HCT116 (cell line): Measurements from ENCODE around the gene OSBPL5. TPM values are rescaled to one million over a fixed set of nuclear protein-coding genes. Genes with fewer than 3 reads are reported as not detected.

Source experiments
- ATAC-seq: fragments of 200-7000 bp; cut with Tn5 transposase; 2 replicates; pipeline ENCODE4 v1.9.1; 2020; ENCODE audit warnings: mild to moderate bottlenecking, moderate library complexity
- BruUV-seq: library from RNA; stranded (reverse); fragments of 400-500 nt; replicated peaks from 2 replicates; lab custom pipeline; 2021; lab: Mats Ljungman, UMichigan
- CTCF ChIA-PET: fragments of 300-600 bp; sonication (Branson Sonifier 250); formaldehyde crosslinking; loops from one replicate; lab custom pipeline; 2021; ENCODE audit warnings: antibody characterized with exemption; lab: Charles Lee
- POLR2A ChIA-PET: fragments of 300-600, 350-600 bp; sonication (Branson Sonifier 250); formaldehyde crosslinking; loops from one replicate; lab custom pipeline; 2021; ENCODE audit warnings: antibody characterized with exemption; lab: Charles Lee
- RAD21 ChIA-PET, 2 experiments: fragments of 300-600 bp; sonication (Branson Sonifier 250); formaldehyde crosslinking; loops; one replicate each; lab custom pipeline; 2023; ENCODE audit warnings: low total read pairs in 2 of 2; ENCODE audit not compliant: uncharacterized antibody in 2 of 2, unreplicated experiment in 2 of 2, low non-redundant PET in 1 of 2; lab: Charles Lee
- DNase-seq: peaks from one replicate; pipeline ENCODE4 v3.0.0-alpha.2; 2010; ENCODE audit warnings: low read depth, low spot score
- H2AFZ ChIP-seq: fragments of 200-600 bp; shearing (Covaris generic), sonication (generic); 2 replicates; pipeline ENCODE4 v1.6.1; 2017; ENCODE audit warnings: low read depth, mixed run types, mixed read lengths, antibody characterized with exemption, low read length; ENCODE audit not compliant: poor library complexity, severe bottlenecking
- H3K27ac ChIP-seq: 2 replicates; pipeline ENCODE4 v1.5.1; 2012; ENCODE audit warnings: low read depth, low read length
- H3K27me3 ChIP-seq: fragments of 200-600 bp; sonication (generic); 2 replicates; pipeline ENCODE4 v1.6.1; 2016; ENCODE audit warnings: mixed run types, low read length, mixed read lengths; ENCODE audit not compliant: insufficient read depth
- H3K36me3 ChIP-seq, 2 experiments: fragments of 200-500 bp in 1 of 2; fragments of 200-600 bp in 1 of 2; sonication (Bioruptor generic) in 1 of 2; sonication (generic) in 1 of 2; 2 replicates each; pipeline versions ENCODE4 v1.5.1 to v1.6.1; 2014 to 2016; ENCODE audit warnings: low read length in 2 of 2, inconsistent platforms in 1 of 2, mixed read lengths in 1 of 2, mixed run types in 1 of 2; ENCODE audit not compliant: insufficient read depth in 2 of 2, control insufficient read depth in 1 of 2
- H3K4me1 ChIP-seq, 2 experiments: fragments of 200-600 bp in 1 of 2; sonication (generic) in 1 of 2; 2 replicates each; pipeline versions ENCODE4 v1.5.1 to v1.6.1; 2012 to 2017; ENCODE audit warnings: low read length in 2 of 2, inconsistent platforms in 1 of 2, mild to moderate bottlenecking in 1 of 2, mixed read lengths in 1 of 2, mixed run types in 1 of 2, moderate library complexity in 1 of 2; ENCODE audit not compliant: insufficient read depth in 2 of 2, control insufficient read depth in 1 of 2
- H3K4me2 ChIP-seq: fragments of 200-600 bp; sonication (generic); 2 replicates; pipeline ENCODE4 v1.6.1; 2017; ENCODE audit warnings: mixed run types, low read length, mixed read lengths
- H3K4me3 ChIP-seq, 2 experiments: fragments of 200-600 bp in 1 of 2; sonication (generic) in 1 of 2; replicated peaks in 1 of 2; 2 replicates each; pipeline ENCODE4 v1.5.1; 2011 to 2016; ENCODE audit warnings: low read length in 2 of 2, control low read depth in 1 of 2, low read depth in 1 of 2, mild to moderate bottlenecking in 1 of 2, mixed read lengths in 1 of 2, mixed run types in 1 of 2
- H3K79me2 ChIP-seq: fragments of 200-600 bp; sonication (generic); 2 replicates; pipeline ENCODE4 v1.6.1; 2017; ENCODE audit warnings: mild to moderate bottlenecking, mixed run types, low read length, moderate library complexity, mixed read lengths; ENCODE audit not compliant: insufficient read depth
- H3K9ac ChIP-seq: fragments of 200-600 bp; sonication (generic); 2 replicates; pipeline ENCODE4 v1.6.1; 2016; ENCODE audit warnings: low read length, mixed read lengths
- H3K9me2 ChIP-seq: fragments of 200-600 bp; sonication (generic), shearing (Covaris generic); 2 replicates; pipeline ENCODE4 v1.6.1; 2017; ENCODE audit warnings: mixed run types, mild to moderate bottlenecking, moderate library complexity; ENCODE audit not compliant: insufficient read depth
- H3K9me3 ChIP-seq, 2 experiments: fragments of 200-500 bp in 1 of 2; fragments of 200-600 bp in 1 of 2; sonication (Bioruptor generic) in 1 of 2; sonication (generic) in 1 of 2; 2 replicates each; pipeline ENCODE4 v1.6.1; 2014 to 2017; ENCODE audit warnings: low read length in 2 of 2, mixed read lengths in 2 of 2, inconsistent platforms in 1 of 2, low read depth in 1 of 2, mild to moderate bottlenecking in 1 of 2, mixed run types in 1 of 2, moderate library complexity in 1 of 2; ENCODE audit not compliant: control insufficient read depth in 1 of 2, insufficient read depth in 1 of 2
- H4K20me1 ChIP-seq: fragments of 200-600 bp; sonication (generic), shearing (Covaris generic); 2 replicates; pipeline ENCODE4 v1.6.1; 2017; ENCODE audit warnings: mixed run types, mild to moderate bottlenecking, moderate library complexity; ENCODE audit not compliant: insufficient read depth
- CBX3 ChIP-seq: IDR thresholded peaks from 2 replicates; pipeline ENCODE4 v1.6.1; 2012; ENCODE audit warnings: low read depth
- TCF7L2 ChIP-seq: IDR thresholded peaks from 2 replicates; pipeline ENCODE4 v1.7.0; 2011; ENCODE audit warnings: borderline replicate concordance, inconsistent platforms; ENCODE audit not compliant: insufficient read depth, insufficient read length; ENCODE audit errors: extremely low read depth
- intact Hi-C: fragments of 100-400 bp; cut with micrococcal nuclease; formaldehyde crosslinking; loops from 2 replicates; pipeline ENCODE4 v1.10.0; 2022
- total RNA-seq: library from RNA; stranded (reverse); gene quantifications from one replicate; pipeline ENCODE4 v1.2.1, GENCODE V29; 2021; ENCODE audit not compliant: unreplicated experiment
- TF ChIP-seq, protein P1 (sequence below): IDR thresholded peaks from 2 replicates; pipeline ENCODE4 v1.6.1; 2012; ENCODE audit warnings: low read depth

Gene OSBPL5
- total RNA-seq, 1 experiment from 2014 or later = 44.2 TPM

DNA sequence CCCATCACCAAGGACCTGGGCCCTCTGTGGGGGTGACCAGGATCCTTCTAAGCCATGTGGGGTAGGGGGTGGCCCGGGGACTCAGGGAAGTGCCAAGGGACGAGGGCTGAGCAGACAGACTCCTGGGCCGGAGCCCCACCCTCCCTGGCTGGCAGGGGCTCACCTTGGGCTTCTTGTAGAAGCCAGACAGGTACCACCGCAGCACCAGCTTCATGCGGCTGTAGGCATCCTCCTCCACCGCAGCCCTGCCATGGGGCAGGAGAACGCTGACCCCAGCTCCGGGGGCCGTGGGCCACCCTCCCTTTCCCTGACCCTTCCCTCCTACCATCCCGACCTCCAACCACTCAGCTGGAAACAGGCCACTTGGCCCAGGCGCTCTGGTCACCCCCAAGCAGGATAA lies 62.0 kb downstream of the OSBPL5 start:
- Histone ChIP-seq H3K4me3 (no peak overlapping the region), H2AFZ (no peak overlapping the region), H3K79me2 (no peaks in the 10 kb centered on the region), H4K20me1 (no peaks in the 10 kb centered on the region), H3K27ac (no peak overlapping the region), H3K4me2 (no peak overlapping the region), H3K9me2 (no peaks in the 10 kb centered on the region), H3K4me1 (no peaks in the 10 kb centered on the region), H3K9me3 (no peaks in the 10 kb centered on the region), H3K27me3 (no peaks in the 10 kb centered on the region), H3K9ac (no peak overlapping the region)
- POLR2A ChIA-PET = no interaction called here
- DNase-seq (no peak), ATAC-seq (no peak)
- no TSS peak for BruUV-seq
- RAD21 ChIA-PET = no interaction called here
- intact Hi-C loops = no loop called here
- CTCF ChIA-PET = no interaction called here
- TF ChIP-seq, protein P1, sequence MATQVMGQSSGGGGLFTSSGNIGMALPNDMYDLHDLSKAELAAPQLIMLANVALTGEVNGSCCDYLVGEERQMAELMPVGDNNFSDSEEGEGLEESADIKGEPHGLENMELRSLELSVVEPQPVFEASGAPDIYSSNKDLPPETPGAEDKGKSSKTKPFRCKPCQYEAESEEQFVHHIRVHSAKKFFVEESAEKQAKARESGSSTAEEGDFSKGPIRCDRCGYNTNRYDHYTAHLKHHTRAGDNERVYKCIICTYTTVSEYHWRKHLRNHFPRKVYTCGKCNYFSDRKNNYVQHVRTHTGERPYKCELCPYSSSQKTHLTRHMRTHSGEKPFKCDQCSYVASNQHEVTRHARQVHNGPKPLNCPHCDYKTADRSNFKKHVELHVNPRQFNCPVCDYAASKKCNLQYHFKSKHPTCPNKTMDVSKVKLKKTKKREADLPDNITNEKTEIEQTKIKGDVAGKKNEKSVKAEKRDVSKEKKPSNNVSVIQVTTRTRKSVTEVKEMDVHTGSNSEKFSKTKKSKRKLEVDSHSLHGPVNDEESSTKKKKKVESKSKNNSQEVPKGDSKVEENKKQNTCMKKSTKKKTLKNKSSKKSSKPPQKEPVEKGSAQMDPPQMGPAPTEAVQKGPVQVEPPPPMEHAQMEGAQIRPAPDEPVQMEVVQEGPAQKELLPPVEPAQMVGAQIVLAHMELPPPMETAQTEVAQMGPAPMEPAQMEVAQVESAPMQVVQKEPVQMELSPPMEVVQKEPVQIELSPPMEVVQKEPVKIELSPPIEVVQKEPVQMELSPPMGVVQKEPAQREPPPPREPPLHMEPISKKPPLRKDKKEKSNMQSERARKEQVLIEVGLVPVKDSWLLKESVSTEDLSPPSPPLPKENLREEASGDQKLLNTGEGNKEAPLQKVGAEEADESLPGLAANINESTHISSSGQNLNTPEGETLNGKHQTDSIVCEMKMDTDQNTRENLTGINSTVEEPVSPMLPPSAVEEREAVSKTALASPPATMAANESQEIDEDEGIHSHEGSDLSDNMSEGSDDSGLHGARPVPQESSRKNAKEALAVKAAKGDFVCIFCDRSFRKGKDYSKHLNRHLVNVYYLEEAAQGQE = no peak
- TF ChIP-seq, all 23 proteins: peak for 0
- H3K36me3 ChIP-seq = peaks cover 0 to 4% of the 10 kb centered on the region in 2 experiments; a peak in 2 of 4 replicates

DNA sequence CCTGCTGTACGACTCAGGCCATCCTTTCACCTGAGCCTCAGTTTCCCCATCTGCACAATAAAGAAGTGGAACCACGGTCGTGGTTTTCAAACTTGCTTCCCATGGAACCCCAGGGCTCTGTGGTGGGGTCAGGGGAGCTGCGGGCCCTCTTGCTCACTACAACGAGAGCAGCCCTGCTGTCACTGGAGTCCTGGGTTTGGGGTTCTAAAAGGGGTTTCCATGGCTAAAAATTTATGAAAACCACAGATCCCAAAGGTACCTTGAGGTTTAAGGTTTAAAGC lies 62.5 kb downstream of the OSBPL5 start:
- ChIA-PET CTCF (no interaction called here), RAD21 (no interaction called here), POLR2A (no interaction called here)
- peaks cover 0 to 4% of the 10 kb centered on the region in 2 experiments; a peak in 2 of 4 replicates for H3K36me3 ChIP-seq
- no peaks in the 10 kb centered on the region for H3K9me3 ChIP-seq
- ATAC-seq = no peak
- no peak overlapping the region for H3K27ac ChIP-seq
- no peak for TF ChIP-seq CBX3
- TF ChIP-seq TCF7L2 = no peak
- TF ChIP-seq, protein P1 = no peak
- intact Hi-C loops = no loop called here
- no TSS peak for BruUV-seq
- H4K20me1 ChIP-seq = no peaks in the 10 kb centered on the region
- H3K4me2 ChIP-seq = no peak overlapping the region
- no peak overlapping the region for H3K9ac ChIP-seq
- no peaks in the 10 kb centered on the region for H3K27me3 ChIP-seq
- no peak overlapping the region for H3K4me3 ChIP-seq
- DNase-seq = no peak
- H3K4me1 ChIP-seq = no peaks in the 10 kb centered on the region
- H3K79me2 ChIP-seq = no peaks in the 10 kb centered on the region
- no peaks in the 10 kb centered on the region for H3K9me2 ChIP-seq
- no peak overlapping the region for H2AFZ ChIP-seq
